ENCODE data around the gene PCDHB8.
"Not testable (repeated sequence)": the region's sequence is repeated elsewhere in the genome, so short reads cannot be mapped to it uniquely, and the experiment has no call there.

Gene PCDHB8

DNA sequence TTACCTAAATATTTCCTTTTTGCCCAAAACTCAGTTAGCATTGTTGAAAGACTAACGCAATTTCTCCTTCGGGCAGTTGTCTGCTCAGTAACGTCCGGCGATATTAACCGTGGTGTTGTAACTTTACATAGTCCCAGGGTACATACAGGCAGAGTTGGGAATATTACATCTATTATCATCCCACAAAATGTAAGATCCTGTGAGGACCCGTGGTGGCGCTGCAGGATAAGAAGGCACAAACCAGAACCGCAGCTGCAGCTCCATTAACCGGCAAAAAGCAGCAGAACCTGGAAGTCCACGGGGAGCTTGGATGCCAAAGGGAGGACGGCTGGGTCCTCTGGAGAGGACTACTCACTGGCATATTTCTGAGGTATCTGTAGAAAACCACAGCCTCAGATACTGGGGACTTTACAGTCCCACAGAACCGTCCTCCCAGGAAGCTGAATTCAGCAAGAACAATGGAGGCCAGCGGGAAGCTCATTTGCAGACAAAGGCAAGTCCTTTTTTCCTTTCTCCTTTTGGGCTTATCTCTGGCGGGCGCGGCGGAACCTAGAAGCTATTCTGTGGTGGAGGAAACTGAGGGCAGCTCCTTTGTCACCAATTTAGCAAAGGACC, at the start of gene PCDHB8:
Gene PCDHB8 (plus strand): TSS at position 214 of the 615 bp plus-strand sequence. CDS start 245 bp downstream, at position 459.
- not testable (repeated sequence) for DNase-seq (ENCODE audit: low read depth)

DNA sequence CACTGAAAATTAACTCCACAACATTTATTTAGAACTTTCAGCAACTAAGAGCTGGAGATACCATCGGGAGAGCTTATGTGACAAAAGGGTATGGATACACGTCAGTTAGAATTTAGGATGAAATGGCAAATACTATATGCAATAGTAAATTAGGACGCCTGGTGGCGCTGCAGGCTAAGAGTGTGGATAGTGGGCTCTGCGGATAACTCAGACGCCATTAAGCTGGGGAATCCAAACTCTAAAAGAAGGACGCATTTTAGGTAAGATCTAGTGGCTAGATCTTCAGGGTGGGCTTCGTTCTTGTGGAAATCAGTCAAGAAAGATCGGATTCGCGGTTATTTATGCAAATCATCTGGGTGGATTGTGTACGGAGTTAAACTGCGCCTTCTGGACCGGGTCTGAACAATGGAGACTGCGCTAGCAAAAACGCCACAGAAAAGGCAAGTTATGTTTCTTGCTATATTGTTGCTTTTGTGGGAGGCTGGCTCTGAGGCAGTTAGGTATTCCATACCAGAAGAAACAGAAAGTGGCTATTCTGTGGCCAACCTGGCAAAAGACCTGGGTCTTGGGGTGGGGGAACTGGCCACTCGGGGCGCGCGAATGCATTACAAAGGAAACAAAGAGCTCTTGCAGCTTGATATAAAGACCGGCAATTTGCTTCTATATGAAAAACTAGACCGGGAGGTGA, 42.4 kb upstream of the PCDHB8 start, which contains the start of gene PCDHB5:
Gene PCDHB5 (plus strand): TSS at position 177 of the 688 bp plus-strand sequence. CDS start 229 bp downstream, at position 406.
- no peak for DNase-seq (ENCODE audit: low read depth)

DNA sequence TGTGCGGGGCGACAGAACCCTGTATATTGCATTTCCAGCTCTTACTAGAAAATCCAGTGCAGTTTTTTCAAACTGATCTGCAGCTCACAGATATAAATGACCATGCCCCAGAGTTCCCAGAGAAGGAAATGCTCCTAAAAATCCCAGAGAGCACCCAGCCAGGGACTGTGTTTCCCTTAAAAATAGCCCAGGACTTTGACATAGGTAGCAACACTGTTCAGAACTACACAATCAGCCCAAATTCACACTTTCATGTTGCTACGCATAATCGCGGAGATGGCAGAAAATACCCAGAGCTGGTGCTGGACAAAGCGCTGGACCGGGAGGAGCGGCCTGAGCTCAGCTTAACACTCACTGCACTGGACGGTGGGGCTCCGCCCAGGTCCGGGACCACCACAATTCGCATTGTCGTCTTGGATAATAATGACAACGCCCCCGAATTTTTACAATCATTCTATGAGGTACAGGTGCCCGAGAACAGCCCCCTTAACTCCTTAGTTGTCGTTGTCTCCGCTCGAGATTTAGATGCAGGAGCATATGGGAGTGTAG, 41.8 kb upstream of the PCDHB8 start:
- no peak for DNase-seq (ENCODE audit: low read depth)

DNA sequence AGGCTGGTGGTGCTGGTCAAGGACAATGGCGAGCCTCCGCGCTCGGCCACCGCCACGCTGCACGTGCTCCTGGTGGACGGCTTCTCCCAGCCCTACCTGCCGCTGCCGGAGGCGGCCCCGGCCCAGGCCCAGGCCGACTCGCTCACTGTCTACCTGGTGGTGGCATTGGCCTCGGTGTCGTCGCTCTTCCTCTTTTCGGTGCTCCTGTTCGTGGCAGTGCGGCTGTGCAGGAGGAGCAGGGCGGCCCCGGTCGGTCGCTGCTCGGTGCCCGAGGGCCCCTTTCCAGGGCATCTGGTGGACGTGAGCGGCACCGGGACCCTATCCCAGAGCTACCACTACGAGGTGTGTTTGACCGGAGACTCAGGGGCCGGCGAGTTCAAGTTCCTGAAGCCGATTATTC, 40.2 kb upstream of the PCDHB8 start:
- DNase-seq (ENCODE audit: low read depth), result not testable (repeated sequence)

DNA sequence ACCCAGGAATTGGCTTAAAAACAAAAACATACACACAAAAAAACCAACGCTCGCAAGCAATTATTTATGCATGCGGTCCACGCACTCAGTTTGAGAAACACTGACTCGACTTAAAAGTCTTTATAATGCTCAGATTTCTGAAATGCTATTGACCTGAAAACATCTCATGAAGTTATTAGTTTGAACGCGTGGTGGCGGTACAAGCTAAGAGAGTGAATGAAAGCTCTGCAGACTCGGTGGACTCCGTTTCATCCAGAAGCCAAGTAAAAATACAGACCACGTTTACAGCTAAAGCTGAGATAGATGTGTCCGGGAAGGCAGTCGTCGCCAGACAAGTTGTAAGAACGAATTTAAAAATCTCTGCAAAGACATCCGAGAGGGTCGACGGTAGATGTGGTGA, 27.8 kb upstream of the PCDHB8 start, which contains the start of gene PCDHB6:
Gene PCDHB6 (plus strand): TSS at position 246 of the 400 bp plus-strand sequence. CDS start 201 bp downstream, outside the sequence.
- DNase-seq (ENCODE audit: low read depth), result no peak

DNA sequence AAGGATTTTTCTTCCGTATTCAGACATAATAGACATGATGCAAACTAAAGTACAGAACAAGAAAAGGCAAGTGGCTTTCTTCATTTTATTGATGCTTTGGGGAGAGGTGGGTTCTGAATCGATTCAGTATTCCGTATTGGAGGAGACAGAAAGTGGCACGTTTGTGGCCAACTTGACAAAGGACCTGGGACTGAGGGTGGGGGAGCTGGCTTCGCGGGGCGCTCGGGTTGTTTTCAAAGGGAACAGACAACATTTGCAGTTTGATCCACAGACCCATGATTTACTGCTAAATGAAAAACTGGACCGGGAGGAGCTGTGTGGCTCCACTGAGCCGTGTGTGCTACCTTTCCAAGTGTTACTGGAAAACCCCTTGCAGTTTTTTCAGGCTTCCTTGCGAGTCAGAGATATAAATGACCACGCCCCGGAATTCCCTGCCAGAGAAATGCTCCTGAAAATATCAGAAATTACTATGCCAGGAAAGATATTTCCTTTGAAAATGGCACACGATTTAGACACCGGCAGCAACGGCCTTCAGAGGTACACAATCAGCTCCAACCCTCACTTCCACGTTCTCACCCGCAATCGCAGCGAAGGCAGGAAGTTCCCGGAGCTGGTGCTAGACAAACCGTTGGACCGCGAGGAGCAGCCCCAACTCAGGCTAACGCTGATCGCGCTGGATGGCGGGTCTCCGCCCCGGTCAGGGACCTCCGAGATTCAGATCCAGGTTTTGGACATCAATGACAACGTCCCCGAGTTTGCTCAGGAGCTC, 27.2 kb upstream of the PCDHB8 start:
- DNase-seq (ENCODE audit: low read depth), result no peak

DNA sequence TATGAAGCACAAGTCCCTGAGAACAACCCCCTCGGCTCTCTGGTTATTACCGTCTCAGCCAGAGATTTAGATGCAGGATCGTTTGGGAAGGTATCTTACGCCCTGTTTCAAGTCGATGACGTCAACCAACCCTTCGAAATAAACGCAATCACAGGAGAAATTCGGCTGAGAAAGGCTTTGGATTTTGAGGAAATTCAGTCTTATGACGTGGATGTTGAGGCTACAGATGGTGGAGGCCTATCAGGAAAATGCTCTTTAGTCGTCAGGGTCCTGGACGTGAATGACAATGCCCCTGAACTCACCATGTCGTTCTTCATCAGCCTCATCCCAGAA, 26.6 kb upstream of the PCDHB8 start:
- DNase-seq (ENCODE audit: low read depth), result no peak

DNA sequence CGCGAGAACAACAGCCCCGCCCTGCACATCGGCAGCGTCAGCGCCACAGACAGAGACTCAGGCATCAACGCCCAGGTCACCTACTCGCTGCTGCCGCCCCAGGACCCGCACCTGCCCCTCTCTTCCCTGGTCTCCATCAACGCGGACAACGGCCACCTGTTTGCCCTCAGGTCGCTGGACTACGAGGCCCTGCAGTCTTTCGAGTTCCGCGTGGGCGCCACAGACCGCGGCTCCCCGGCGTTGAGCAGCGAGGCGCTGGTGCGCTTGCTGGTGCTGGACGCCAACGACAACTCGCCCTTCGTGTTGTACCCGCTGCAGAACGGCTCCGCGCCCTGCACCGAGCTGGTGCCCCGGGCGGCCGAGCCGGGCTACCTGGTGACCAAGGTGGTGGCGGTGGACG, 26.0 kb upstream of the PCDHB8 start:
- DNase-seq (ENCODE audit: low read depth), result not testable (repeated sequence)

DNA sequence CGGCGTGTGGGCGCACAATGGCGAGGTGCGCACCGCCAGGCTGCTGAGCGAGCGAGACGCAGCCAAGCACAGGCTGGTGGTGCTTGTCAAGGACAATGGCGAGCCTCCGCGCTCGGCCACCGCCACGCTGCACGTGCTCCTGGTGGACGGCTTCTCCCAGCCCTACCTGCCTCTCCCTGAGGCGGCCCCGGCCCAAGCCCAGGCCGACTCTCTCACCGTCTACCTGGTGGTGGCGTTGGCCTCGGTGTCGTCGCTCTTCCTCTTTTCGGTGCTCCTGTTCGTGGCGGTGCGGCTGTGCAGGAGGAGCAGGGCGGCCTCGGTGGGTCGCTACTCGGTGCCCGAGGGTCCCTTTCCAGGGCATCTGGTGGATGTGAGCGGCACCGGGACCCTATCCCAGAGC, 25.5 kb upstream of the PCDHB8 start:
- not testable (repeated sequence) for DNase-seq (ENCODE audit: low read depth)

DNA sequence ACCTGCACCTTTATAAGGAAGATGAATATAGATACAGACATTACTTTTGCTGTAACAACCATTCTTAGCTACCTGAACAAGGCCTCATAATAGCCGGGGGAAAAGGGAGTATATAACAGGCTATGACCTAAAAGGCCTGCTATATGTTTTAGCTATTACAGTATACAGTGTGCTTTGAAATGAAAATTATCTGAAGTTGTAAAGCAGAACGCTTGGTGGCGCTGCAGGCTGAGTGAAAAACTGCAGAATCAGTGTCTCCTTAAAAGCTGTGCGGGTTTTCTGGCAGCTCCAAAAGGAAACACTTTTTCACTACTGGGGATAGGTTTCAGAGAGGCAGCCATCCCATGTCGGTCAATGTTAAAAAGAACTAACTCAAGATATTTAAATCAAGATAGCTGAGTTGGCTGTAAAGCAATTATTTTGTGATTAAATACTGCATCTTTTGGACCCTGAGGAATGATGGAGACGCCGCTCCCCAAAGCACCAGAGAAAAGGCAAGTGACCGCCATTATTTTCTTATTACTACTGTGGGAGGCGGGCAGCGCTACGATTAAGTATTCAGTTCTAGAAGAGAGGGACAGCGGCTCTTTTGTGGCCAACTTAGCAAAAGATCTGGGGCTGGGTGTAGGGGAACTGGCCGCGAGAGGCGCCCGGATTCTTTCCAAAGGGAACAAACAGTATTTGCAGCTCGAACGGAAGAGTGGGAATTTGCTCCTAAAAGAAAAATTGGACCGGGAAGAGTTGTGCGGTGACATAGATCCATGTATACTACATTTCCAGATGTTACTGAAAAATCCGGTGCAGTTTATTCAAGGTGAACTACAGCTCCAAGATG, 21.8 kb upstream of the PCDHB8 start:
- no peak for DNase-seq (ENCODE audit: low read depth)

DNA sequence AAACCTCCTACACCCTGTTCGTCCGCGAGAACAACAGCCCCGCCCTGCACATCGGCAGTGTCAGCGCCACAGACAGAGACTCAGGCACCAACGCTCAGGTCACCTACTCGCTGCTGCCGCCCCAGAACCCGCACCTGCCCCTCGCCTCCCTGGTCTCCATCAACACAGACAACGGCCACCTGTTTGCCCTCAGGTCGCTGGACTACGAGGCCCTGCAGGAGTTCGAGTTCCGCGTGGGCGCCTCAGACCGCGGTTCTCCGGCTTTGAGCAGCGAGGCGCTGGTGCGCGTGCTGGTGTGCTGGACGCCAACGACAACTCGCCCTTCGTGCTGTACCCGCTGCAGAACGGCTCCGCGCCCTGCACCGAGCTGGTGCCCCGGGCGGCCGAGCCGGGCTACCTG, 20.2 kb upstream of the PCDHB8 start:
- not testable (repeated sequence) for DNase-seq (ENCODE audit: low read depth)

DNA sequence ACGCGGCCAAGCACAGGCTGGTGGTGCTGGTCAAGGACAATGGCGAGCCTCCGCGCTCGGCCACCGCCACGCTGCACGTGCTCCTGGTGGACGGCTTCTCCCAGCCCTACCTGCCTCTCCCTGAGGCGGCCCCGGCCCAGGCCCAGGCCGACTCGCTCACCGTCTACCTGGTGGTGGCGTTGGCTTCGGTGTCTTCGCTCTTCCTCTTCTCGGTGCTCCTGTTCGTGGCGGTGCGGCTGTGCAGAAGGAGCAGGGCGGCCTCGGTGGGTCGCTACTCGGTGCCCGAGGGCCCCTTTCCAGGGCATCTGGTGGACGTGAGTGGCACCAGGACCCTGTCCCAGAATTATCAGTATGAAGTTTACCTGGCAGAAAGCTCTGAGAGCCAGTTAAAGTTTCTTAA, 19.7 kb upstream of the PCDHB8 start:
- DNase-seq (ENCODE audit: low read depth), result not testable (repeated sequence)

DNA sequence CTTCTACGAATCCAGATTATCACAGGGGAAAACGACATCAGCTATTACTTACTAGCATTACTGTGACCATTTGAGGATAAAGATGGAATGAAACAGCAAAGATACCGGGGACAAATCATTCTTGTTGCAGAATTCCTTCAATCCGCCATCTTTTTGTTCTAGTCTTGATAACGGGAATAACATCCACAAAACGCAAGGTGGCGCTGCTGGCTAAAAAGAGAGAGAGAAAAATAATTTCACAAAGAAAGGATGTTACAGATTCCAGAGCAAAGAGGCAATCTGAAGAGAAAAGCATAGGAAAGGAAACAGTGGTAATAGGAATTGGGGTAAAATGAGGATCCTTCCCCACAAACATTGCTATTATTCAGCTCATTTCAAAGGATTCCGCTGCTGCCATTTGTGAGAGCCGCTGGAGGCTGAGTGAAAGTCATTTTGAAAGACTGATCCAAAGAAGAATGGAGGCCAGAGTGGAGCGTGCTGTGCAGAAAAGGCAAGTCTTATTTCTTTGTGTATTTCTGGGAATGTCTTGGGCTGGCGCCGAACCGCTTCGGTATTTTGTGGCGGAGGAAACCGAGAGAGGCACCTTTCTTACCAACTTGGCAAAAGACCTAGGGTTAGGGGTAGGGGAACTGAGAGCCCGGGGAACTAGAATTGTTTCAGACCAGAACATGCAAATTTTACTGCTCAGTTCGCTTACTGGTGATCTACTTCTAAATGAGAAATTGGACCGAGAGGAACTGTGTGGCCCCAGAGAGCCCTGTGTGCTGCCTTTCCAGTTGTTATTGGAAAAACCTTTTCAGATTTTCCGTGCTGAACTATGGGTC, 5.0 kb upstream of the PCDHB8 start, which contains the start of gene PCDHB7:
Gene PCDHB7 (plus strand): TSS at position 264 of the 824 bp plus-strand sequence. CDS start 192 bp downstream, at position 456.
- no peak for DNase-seq (ENCODE audit: low read depth)

DNA sequence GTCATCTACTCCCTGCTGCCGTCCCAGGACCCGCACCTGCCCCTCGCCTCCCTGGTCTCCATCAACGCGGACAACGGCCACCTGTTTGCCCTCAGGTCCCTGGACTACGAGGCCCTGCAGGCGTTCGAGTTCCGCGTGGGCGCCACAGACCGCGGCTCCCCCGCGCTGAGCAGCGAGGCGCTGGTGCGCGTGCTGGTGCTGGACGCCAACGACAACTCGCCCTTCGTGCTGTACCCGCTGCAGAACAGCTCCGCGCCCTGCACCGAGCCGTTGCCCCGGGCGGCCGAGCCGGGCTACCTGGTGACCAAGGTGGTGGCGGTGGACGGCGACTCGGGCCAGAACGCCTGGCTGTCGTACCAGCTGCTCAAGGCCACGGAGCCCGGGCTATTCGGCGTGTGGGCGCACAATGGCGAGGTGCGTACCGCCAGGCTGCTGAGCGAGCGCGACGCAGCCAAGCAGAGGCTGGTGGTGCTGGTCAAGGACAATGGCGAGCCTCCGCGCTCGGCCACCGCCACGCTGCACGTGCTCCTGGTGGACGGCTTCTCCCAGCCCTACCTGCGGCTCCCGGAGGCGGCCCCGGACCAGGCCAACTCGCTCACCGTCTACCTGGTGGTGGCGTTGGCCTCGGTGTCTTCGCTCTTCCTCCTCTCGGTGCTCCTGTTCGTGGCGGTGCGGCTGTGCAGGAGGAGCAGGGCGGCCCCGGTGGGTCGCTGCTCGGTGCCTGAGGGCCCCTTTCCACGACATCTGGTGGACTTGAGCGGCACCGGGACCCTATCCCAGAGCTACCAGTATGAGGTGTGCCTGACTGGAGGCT, 3.1 kb upstream of the PCDHB8 start:
- DNase-seq (ENCODE audit: low read depth), result not testable (repeated sequence)

DNA sequence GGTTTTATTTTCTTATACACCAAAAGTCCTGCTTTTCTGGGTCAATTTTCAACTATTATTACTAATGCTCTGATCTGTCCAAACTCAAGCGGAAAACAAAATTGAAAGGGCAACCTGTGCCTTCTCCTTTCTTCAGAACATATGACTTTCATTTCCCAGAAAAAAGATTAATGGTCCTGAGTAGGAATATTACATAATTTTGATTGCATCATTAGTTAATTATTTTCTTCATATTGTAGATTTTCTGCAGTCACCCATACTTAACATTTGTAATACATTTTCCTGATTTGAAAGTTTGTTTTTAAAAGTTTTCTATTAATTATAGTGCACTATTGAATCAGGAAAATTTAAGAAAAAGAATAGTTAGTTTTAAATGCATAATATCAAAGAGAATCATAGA, 1.7 kb upstream of the PCDHB8 start:
- DNase-seq (ENCODE audit: low read depth), result no peak

DNA sequence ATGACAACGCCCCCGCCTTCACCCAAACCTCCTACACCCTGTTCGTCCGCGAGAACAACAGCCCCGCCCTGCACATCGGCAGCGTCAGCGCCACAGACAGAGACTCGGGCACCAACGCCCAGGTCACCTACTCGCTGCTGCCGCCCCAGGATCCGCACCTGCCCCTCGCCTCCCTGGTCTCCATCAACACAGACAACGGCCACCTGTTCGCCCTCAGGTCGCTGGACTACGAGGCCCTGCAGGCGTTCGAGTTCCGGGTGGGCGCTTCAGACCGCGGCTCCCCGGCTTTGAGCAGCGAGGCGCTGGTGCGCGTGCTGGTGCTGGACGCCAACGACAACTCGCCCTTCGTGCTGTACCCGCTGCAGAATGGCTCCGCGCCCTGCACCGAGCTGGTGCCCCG, 1.8 kb downstream of the PCDHB8 start:
- not testable (repeated sequence) for DNase-seq (ENCODE audit: low read depth)

DNA sequence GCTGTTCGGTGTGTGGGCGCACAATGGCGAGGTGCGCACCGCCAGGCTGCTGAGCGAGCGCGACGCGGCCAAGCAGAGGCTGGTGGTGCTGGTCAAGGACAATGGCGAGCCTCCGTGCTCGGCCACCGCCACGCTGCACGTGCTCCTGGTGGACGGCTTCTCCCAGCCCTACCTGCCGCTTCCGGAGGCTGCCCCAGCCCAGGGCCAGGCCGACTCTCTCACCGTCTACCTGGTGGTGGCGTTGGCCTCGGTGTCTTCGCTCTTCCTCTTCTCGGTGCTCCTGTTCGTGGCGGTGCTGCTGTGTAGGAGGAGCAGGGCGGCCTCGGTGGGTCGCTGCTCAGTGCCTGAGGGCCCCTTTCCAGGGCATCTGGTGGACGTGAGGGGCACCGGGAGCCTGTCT, 2.3 kb downstream of the PCDHB8 start:
- not testable (repeated sequence) for DNase-seq (ENCODE audit: low read depth)

DNA sequence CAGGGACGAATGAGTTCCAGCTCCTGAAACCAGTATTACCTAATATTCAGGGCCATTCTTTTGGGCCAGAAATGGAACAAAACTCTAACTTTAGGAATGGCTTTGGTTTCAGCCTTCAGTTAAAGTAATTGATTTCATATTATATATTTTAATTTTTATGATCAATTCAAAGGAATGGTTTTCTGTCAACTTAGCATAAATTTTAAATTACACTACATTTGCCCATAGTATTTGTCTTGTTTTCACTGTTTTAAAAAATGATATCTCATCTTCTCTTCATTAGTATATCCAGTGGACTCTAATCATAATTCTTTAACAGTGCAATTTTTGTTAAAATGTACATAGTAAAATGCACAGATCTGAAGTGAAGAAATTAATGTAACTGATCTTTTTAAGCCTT, 2.7 kb downstream of the PCDHB8 start:
- no peak for DNase-seq (ENCODE audit: low read depth)

DNA sequence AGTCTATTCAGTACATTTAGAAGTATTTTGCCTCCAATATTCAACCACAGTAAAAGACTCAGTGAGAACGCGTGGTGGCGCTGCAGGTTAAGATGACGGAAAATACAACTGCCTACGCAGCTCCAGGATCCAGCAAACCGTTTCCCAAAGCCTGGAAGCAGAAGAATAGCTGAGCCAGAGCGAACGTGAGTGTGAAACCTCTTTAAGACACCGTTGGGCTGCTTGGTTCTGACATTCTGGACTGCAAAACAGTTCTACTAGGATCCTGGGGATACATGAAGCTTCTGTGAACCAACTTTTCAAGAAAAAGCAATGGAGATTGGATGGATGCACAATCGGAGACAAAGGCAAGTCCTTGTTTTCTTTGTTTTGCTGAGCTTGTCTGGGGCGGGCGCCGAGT, 4.7 kb downstream of the PCDHB8 start, which contains the start of gene PCDHB16:
Gene PCDHB16 (plus strand): TSS at position 140 of the 400 bp plus-strand sequence. CDS start 173 bp downstream, at position 313.
- no peak for DNase-seq (ENCODE audit: low read depth)
